ENCODE data around the gene PRICKLE3. TPM values are rescaled to one million over a fixed set of nuclear protein-coding genes. Genes with fewer than 3 reads are reported as not detected.

PRICKLE3 gene
- total RNA-seq, 2 donors from 2014 or later = 16.7 to 25.5 TPM

GRCh38 chrX:49230500-49231232 is 44.5 kb upstream of the PRICKLE3 start:
- no peak for TF ChIP-seq CTCF (IDR thresholded peaks at IDR 0.05)
- Histone ChIP-seq H3K36me3 (no peaks in the 10 kb centered on the region), H3K4me1 (no peaks in the 10 kb centered on the region), H3K4me3 (peak overlapping the region; percentile 25), H3K27me3 (no peaks in the 10 kb centered on the region), H3K9ac (ENCODE audit: low read depth in 2 of 2, low read length in 2 of 2) (peak overlapping the region; percentile 51 to 61), H3K9me3 (no peaks in the 10 kb centered on the region), H3K27ac (no peak overlapping the region)
- intact Hi-C loops (cut with DNase I) = no loop called here
- peak; percentile 88 for DNase-seq

GRCh38 chrX:49228185-49228584 is 42.0 kb upstream of the PRICKLE3 start:
- no peak for TF ChIP-seq CTCF (IDR thresholded peaks at IDR 0.05)

GRCh38 chrX:49227726-49228125 is 41.6 kb upstream of the PRICKLE3 start:
- intact Hi-C loops (cut with DNase I) = no loop called here
- Histone ChIP-seq H3K4me1 (no peaks in the 10 kb centered on the region), H3K27me3 (no peaks in the 10 kb centered on the region), H3K9ac (ENCODE audit: low read depth in 2 of 2, low read length in 2 of 2) (no peak overlapping the region), H3K27ac (no peak overlapping the region), H3K4me3 (no peak overlapping the region), H3K9me3 (no peaks in the 10 kb centered on the region), H3K36me3 (no peaks in the 10 kb centered on the region)
- no peak for DNase-seq
- TF ChIP-seq CTCF (IDR thresholded peaks at IDR 0.05) = no peak

More at GRCh38 chrX:49228185-49228584, 42.0 kb upstream of the PRICKLE3 start:
- no peak for DNase-seq
- Histone ChIP-seq H3K4me1 (no peaks in the 10 kb centered on the region), H3K9me3 (no peaks in the 10 kb centered on the region), H3K4me3 (no peak overlapping the region), H3K36me3 (no peaks in the 10 kb centered on the region), H3K9ac (ENCODE audit: low read depth in 2 of 2, low read length in 2 of 2) (no peak overlapping the region), H3K27me3 (no peaks in the 10 kb centered on the region), H3K27ac (no peak overlapping the region)
- intact Hi-C loops (cut with DNase I) = no loop called here

GRCh38 chrX:49226946-49227345 is 40.8 kb upstream of the PRICKLE3 start:
- intact Hi-C loops (cut with DNase I) = no loop called here
- DNase-seq = no peak

GRCh38 chrX:49225858-49226257 is 39.7 kb upstream of the PRICKLE3 start:
- no peaks in the 10 kb centered on the region for H3K9me3 ChIP-seq

More at GRCh38 chrX:49226946-49227345, 40.8 kb upstream of the PRICKLE3 start:
- Histone ChIP-seq H3K9ac (ENCODE audit: low read depth in 2 of 2, low read length in 2 of 2) (no peak overlapping the region), H3K9me3 (no peaks in the 10 kb centered on the region), H3K36me3 (no peaks in the 10 kb centered on the region), H3K27me3 (no peaks in the 10 kb centered on the region), H3K4me1 (no peaks in the 10 kb centered on the region), H3K27ac (no peak overlapping the region), H3K4me3 (no peak overlapping the region)
- no peak for TF ChIP-seq CTCF (IDR thresholded peaks at IDR 0.05)

More at GRCh38 chrX:49225858-49226257, 39.7 kb upstream of the PRICKLE3 start:
- Histone ChIP-seq H3K27me3 (no peaks in the 10 kb centered on the region), H3K36me3 (no peaks in the 10 kb centered on the region), H3K4me3 (no peak overlapping the region), H3K27ac (no peak overlapping the region), H3K9ac (ENCODE audit: low read depth in 2 of 2, low read length in 2 of 2) (no peak overlapping the region), H3K4me1 (no peaks in the 10 kb centered on the region)
- TF ChIP-seq CTCF (IDR thresholded peaks at IDR 0.05) = no peak
- no peak for DNase-seq
- intact Hi-C loops (cut with DNase I) = no loop called here

Measured in colonic mucosa (tissue), 4 donors.